Kidney glomerular epithelial cell (primary cell): ENCODE results near the gene ACO2.
A peak's percentile ranks its signal among the peaks of the same experiment; 100 is the strongest.

ENCODE experiments used
- DNase-seq: peaks from one replicate; lab custom pipeline; 2025; lab: John Stamatoyannopoulos, UW

The ACO2 gene

DNA sequence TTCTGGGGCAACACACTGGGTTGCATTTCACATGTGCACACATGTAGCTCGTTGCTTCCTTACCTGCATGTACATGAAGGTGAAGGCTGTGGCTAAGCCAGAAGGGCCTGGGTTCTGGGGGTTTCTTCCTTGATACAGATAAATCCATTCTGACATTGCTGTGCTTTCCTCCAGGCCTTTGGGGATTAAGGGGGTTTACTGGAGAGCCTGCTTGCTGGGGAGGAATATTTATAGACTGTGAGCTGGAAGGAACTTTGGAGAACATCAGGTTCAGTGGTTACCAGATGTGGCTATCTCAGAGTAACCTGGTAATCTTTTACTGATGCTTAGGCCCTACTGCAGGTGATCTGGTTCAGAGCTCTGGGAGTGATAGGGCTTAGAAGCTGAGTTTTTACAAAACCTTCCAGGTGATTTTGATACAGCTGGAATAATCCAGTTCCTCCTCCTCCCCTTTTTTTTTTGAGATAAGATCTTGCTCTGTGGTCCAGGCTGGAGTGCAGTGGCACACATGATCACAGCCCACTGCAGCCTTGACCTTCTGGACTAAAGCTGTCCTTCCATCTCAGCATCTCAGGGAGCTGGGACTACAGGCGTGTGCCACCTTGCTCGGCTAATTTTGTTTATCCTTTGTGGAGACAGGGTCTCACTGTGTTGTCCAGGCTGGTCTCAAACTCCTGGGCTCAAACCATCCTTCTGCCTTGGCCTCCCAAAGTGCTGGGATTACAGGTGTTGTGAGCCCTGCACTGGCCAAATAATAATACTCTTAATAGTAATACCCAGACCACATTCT lies 19.9 kb downstream of the ACO2 start:
- DNase-seq, result no peak

DNA sequence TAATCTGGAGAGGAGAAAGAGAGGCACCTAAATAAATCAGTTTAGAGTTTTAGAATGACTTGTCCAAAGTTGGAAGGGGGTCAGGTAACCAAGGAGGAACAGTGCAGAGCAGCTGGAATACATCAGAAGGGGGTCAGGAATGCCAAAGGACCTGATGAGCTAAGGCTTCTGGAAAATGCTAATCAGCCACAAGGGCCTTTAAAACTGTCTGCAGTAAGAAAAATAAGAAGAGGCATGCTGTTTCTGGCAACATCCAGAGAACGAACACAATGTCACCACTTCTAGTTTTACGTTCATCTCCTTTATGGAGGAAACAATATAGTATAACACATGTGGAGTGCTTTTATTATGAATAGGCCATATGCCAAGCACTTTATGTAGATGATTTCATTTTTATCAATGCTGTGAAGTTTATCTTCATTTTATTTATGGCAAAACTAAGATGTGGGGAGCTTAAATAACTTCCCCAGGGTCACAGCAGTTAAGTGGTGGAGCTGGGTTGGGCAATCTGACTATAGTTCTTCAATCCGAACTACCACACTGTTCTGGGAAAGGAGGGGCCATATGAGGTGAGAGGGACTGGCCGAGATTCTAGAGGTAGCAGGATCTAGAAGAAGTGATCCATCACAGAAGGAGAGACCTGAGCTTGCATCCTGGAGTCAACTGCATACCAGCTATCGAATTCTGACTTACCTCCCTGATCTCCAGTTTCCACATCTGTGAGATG lies 22.6 kb downstream of the ACO2 start:
- no peak for DNase-seq

DNA sequence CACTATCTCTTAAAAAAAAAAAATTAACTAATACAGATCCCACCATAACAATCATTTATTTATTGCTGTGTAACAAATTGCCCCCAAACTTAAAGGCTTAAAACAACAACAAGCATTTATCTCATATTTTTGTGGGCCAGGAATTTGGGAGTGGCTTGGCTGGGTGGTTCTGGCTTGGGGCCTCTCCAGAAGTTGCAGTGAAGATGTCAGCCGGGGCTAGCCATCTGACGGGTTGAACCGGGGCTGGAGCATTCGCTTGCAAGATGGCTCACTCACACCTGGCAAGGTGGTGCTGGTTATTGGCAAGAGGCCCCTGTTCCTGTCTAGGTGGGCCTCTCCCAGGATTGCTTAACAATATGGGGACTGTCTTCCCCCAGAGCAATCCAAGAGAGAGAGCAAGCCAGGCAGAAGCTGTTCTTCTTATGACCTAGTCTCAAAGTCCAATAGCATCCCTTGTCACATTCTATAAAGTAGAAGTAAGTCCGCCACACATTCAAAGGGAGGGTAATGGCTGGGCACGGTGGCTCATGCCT lies 29.5 kb downstream of the ACO2 start:
- no peak for DNase-seq

DNA sequence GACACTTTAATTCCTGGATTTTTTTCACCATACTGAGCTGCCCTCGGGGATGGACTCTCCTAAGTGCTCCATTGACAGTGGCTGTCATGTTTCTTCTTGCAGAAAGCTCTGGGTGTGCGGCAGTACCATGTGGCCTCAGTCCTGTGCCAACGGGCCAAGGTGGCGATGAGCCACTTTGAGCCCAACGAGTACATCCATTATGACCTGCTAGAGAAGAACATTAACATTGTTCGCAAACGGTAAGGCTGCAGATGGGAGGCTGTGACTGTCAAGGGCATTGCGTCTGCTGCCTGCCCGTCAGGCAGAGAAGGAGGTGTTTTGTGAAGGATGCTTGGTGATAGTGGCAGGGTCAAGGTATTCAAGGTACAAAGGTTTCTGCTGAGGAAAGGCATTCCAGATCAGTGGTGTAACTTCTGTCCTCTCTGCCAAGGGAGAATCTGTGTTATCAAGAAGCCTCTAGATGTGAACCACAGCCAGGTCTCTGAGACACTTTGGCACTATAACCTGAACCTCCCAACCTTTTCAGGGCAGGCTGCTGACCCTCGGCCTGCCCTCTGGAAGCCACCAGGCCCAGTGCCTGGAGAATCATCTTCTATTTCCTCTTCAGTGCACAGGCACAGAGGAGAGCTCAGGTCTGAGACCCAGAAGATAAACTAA lies 30.8 kb downstream of the ACO2 start:
- DNase-seq, result no peak

DNA sequence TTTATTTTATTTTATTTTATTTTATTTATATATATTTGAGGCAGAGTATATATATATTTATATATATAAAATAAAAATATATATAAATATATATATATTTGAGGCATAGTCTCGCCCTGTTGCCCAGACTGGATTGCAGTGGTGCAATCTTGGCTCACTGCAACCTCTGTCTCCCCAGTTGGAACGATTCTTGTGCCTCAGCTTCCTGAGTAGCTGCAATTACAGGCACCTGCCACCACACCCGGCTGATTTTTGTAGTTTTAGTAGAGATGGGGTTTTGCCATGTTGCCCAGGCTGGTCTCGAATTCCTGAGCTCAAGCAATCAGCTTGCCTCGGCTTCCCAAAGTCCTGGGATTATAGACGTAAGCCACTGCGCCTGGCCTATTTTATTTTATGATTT lies 31.4 kb downstream of the ACO2 start:
- DNase-seq, result no peak

DNA sequence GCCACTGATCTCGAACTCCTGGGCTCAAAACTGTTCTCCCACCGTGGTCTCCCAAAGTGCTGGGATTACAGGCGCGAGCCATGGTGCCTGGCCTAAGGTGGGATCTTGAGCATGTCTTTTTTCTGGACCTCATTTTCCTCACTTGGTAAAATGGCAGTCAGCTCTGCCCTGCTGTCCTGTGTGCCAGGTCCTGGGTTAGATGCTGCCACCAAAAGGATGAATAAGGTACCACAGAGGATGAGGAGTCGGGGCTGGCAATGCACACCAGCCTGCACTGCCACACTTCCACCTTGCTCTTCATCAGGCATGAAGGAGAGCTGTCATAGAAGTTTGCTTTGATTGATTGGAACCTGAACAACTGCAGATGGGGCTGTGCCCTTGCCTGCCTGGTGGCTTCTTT lies 32.3 kb downstream of the ACO2 start:
- no peak for DNase-seq

DNA sequence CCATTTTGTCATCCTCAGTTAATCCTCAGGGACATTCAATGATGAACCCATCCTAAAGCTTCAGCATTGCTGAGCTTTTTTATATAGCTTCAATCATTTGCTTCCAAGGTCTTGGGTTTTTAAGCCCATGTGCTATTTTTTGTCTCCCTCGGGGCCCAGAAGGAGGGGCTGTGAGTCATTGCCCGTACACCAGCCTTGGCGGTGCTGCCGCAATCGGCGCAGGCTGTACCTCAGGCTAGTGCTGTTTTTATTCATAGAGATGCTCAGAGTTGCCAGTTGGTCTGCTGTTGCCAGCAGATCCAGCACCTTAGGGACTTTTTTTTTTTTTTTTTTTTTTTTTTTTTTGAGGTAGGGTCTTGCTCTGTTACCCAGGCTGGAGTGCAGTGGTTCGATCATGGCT lies 35.5 kb downstream of the ACO2 start:
- no peak for DNase-seq

DNA sequence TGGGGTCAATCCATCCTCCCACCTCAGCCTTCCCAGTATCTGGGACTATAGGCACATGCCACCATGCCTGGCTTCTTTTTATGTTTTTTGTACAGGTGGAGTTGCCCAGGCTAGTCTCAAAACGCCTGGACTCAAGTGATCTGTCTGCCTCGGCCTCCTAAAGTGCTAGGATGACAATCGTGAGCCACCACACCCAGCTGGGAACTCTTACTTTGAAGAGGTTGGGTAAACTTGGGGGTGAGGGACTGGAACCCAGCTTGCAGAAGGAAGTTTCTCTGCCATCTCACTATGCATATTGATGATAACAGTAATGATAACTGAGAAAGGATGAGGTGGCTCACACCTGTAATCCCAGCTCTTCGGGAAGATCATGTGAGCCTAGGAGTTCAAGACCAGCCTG lies 35.9 kb downstream of the ACO2 start:
- DNase-seq, result no peak

DNA sequence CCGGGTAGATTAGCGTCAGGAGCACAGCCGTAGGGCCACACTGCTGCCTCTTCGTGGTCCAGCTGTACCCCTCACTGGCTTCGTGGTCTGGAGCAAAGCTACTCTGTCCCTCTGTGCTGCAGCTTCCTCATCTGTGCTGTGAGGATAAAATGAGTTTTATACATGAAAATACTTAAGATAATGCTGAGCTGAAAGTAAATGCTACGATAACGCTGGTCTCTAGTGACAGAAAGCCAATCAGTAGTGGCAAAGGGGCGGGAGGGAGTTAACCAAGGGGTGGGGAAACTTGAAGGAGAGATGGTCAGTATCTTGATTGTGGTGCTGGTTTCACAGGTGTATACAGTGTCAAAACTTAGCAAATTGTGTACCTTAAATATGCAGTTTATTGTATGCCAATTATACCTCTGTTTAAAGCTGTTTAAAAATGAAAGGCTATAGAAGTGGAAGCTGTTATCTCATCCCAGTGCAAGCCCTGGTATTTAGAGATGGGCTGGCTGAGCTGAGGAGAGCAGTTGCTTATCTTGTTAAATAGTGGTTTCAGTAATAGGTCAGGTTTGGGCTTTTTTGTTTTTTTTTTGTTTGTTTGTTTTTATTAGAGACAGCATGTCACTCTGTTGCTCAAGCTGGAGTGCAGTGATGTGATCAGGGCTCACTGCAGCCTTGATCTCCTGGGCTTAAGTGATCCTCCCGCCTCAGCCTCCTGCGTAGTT lies 36.7 kb downstream of the ACO2 start:
- DNase-seq, result no peak

DNA sequence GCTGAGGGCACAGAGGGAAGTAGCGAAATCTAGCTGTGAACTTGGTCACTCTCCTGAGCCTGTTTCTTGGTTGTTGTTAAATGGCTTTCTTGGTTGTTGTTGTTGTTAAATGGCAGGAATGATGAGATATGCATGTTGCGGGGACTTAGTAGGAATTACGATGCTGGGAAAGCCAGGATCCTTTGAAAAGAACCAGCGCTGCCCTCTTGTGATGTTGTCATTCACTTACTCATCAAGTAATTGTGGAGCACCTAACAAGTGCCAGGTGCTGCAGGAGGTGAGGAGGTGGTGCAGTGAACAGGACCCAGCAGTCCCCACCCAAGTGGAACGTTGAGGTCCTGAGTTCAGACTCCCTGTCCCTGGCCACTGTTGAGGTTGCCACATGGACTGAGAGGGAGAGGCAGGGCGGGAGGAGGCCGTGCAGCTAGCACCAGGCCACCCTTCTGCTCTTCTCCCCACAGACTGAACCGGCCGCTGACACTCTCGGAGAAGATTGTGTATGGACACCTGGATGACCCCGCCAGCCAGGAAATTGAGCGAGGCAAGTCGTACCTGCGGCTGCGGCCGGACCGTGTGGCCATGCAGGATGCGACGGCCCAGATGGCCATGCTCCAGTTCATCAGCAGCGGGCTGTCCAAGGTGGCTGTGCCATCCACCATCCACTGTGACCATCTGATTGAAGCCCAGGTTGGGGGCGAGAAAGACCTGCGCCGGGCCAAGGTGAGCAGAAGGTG lies 38.6 kb downstream of the ACO2 start:
- DNase-seq, result no peak

DNA sequence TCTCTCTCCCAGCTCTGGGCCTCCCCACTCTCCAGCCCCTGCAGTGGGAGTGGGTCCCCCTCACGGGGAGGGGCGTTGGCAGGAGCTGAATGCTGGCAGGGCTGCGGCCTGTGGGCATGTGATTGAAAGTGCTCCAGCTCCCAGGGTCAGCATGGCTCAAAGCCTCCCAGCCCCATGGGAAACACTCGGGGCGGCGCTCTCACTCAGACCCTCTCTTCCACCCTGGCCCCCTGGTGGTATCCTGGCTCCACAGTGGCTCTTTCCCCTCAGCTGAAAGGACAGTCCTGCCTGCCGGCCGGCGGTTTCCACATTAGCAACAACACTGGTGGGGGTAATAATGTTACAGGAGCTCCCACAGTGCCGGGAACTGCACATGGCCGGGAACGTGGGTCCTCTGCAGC lies 39.9 kb downstream of the ACO2 start:
- DNase-seq, result no peak

DNA sequence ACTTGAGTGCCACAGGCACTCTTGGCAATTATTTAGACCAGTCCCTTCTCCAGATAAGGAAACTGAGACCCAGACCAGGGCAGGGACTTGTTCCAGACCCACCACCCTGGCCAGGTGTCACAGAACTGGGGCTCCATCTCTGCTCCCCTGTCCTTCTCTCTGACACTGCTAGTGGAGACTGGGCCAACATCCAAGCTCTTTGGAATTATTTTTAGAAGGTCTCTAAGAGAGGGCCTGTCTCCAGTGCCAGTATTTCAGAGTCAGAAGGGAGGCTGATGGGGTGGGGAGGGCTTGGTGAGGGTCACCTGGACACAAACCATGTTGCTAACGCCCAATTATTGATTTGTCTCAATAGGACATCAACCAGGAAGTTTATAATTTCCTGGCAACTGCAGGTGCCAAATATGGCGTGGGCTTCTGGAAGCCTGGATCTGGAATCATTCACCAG lies 42.6 kb downstream of the ACO2 start:
- no peak for DNase-seq

DNA sequence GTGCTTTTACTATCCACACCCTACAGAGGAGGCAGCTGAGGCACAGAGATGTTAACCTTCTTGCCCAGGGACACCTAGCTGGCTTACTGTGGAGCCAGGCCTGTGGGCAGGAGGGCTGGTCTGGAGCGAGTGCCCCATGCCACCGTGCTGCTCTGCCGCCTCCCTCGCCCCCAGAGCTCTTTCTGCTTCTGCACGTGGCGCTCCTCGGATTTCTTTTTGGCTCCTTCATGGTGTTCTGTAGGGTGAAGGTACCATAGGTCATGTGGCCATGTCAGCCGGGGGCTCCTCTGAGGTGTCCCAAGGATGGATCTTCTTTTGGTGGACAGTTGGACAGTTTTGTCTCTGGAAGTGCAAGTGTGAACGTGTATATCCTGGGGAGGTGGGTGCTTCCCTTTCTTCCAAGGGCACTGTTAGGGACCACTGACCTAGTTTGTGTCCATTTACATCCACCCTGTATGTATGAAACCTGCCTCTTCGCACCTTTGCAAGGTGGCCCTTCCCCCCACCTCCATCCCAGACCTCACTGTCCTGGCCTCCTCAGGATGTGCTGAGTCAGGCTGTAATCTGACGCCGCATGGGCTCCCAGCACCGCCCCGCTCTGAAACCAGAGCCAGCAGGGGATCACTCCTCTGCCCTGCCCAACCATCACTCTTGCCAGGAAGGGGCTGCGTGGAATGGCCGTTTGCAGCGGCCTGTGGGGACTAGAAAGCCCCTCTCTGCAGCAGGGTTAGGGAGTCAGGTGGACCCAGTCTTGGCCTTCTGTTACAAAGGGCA lies 43.7 kb downstream of the ACO2 start:
- peak; percentile 7 for DNase-seq

DNA sequence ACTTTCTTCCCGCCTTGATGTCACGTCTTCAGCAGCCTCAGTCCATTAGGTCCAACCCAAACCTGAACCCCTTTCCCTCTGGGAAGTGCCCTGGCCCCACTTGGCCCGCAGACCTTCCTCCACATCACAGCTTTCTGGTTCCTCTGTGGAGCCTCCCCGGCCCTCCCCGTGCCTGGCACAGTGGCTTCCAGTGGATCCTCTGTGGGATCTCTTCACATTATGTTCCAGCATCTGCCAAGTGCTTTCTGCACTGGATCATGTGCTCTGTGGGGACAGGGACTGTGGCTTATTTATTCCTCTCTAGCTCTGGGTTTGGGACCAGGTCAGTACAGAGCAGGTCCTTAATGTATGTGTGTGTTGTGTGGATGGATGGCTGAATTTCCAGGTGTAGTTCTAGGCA lies 44.5 kb downstream of the ACO2 start:
- DNase-seq, result no peak

DNA sequence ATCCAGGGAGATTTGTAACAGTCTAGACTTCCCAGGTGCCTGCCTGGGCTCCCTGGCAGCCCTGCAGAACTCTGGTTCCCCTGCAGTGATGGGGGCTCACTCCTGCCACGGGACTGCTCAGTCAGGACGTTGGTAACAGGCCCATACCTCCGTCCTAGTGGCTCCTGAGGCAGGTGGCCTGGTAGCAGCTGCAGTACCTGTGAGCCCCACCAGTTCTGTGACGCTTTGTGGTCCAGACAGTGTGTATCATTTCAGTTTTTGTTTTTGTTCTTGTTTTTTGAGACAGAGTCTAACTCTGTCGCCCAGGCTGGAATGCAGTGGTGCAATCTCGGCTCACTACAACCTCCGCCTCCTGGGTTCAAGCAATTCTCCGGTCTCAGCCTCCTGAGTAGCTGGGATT lies 47.5 kb downstream of the ACO2 start:
- DNase-seq, result no peak

DNA sequence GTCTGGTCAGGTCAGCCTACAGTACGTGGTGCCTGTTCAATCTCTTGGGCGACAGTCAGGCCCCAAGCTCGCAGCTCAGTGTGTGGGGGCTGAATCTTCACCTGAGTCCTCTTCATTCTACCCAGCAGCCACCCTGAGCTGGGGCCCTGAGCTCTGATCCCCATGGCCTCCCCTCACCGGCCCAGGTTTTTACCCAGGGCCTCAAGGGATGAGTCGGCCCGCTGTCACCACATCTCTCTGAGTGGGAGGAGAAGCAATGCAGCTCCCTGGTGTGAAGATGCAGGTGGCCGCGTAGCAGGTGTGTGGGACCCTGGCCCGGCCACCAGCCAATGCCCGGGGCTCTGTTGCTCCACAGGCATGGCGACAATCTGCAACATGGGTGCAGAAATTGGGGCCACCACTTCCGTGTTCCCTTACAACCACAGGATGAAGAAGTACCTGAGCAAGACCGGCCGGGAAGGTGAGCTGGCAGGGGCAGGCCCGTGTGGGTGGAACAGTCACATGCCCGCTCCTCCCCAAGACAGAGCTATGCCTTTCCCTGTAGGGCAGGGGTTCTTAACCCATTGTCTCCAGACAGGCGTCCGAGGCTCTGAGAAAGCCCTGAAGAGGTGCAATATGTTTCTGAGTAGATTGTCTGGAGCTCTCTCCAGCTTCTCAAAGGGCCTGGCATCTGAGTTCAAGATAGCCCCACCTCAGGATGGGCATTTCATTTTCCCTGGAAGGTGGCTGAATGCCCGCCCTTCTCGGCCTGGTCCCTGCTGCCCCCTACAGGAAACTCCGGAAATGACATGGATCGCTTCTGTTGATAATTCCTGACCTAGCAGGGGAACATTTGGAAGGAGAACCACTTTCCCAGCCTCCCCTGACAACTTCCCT lies 48.5 kb downstream of the ACO2 start:
- peak; percentile 68 for DNase-seq

DNA sequence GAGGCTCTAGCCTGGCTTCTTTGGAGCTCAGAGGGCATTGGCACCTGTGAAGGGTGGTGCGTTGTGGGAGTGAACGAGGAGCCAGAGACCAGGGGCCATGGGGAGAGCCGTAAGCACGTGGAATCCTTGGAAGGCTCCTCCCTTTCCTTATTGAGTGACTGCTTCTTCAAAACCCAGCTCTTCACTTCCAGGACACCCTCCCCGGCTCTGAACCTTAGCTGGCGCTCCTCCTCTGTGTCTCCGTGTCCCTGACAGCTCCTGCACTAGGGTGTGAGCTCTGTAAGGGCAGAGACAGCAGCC lies 49.1 kb downstream of the ACO2 start:
- DNase-seq, result no peak

DNA sequence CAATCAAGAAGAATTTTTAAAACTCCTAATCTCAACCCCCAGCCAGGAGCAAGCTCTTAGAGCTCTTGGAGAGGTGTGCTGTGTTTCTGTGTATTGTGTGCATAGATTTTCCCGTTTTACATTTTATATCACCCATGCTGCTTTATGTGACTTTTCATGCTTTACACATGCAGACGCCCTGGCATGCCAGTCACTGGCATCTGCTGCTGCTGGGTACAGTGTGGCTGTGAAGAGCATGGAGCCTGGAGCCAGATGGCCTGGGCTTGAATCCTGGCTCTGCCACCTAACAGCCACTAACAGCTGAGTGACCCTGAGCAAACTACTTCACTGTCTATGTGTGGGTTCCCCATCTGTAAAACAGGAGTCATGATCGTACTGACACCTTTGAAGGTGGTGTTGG lies 52.2 kb downstream of the ACO2 start:
- DNase-seq, result no peak

DNA sequence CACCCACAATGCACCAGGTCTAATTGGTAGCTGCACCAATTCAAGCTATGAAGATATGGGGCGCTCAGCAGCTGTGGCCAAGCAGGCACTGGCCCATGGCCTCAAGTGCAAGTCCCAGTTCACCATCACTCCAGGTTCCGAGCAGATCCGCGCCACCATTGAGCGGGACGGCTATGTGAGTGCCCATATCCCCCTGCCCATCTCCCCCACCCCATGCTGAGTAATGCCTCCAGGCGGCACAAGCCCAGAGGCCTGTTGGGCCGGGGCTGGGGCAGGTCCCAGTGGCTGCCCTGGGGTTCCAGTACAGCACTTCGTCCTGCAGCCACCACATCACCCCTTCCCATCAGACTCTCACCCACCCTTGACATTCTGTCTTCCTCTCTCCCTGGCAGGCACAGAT lies 53.9 kb downstream of the ACO2 start:
- no peak for DNase-seq
